SJSA1 (cell line): ENCODE data around the gene UBE2D2. TPM values are rescaled to one million over a fixed set of nuclear protein-coding genes. Genes with fewer than 3 reads are reported as not detected.
"Not testable (repeated sequence)": the region's sequence is repeated elsewhere in the genome, so short reads cannot be mapped to it uniquely, and the experiment has no call there.

Experiments
- DNase-seq, 2 experiments: peaks; one replicate each; pipeline ENCODE4 v3.0.0-alpha.2; 2015 to 2020; ENCODE audit warnings: low spot score in 2 of 2, low read depth in 1 of 2
- H3K27ac ChIP-seq: fragments of 250-450 bp; sonication (Bioruptor Pico); 2 replicates; pipeline ENCODE4 v1.5.1; 2020; ENCODE audit warnings: mild to moderate bottlenecking, moderate library complexity
- H3K27me3 ChIP-seq: fragments of 250-450 bp; sonication (Bioruptor Pico); replicated peaks from 2 replicates; pipeline ENCODE4 v1.5.1; 2020; ENCODE audit warnings: mild to moderate bottlenecking, moderate library complexity
- H3K36me3 ChIP-seq: fragments of 250-450 bp; sonication (Bioruptor Pico); 2 replicates; pipeline ENCODE4 v1.5.1; 2020; ENCODE audit warnings: mild to moderate bottlenecking
- H3K4me1 ChIP-seq: fragments of 250-450 bp; sonication (Bioruptor Pico); replicated peaks from 2 replicates; pipeline ENCODE4 v1.6.1; 2021; ENCODE audit warnings: mild to moderate bottlenecking
- H3K4me3 ChIP-seq: fragments of 250-450 bp; sonication (Bioruptor Pico); 2 replicates; pipeline ENCODE4 v1.5.1; 2020; ENCODE audit warnings: mild to moderate bottlenecking
- H3K9me3 ChIP-seq: fragments of 250-450 bp; sonication (Bioruptor Pico); replicated peaks from 2 replicates; pipeline ENCODE4 v1.5.1; 2020; ENCODE audit warnings: mild to moderate bottlenecking
- total RNA-seq: library from RNA; depleted of rRNA; stranded (reverse); fragments of >200 nt; shearing (Covaris generic); gene quantifications from 2 replicates; pipeline ENCODE4 v1.2.3, GENCODE V29; 2014

UBE2D2 gene
- total RNA-seq, 1 experiment from 2014 or later = 159 TPM

GRCh38 chr5:139584137-139584536, 23.0 kb downstream of the UBE2D2 start:
- no peaks in the 10 kb centered on the region for H3K27me3 ChIP-seq
- H3K9me3 ChIP-seq = no peaks in the 10 kb centered on the region
- H3K4me1 ChIP-seq = no peaks in the 10 kb centered on the region
- peaks cover 49% of the 10 kb centered on the region for H3K36me3 ChIP-seq
- no peak overlapping the region for H3K27ac ChIP-seq
- DNase-seq = no peak
- H3K4me3 ChIP-seq = no peak overlapping the region

GRCh38 chr5:139588116-139588515, 27.0 kb downstream of the UBE2D2 start:
- not testable (repeated sequence) for H3K9me3 ChIP-seq, H3K27ac ChIP-seq, H3K27me3 ChIP-seq, H3K4me3 ChIP-seq, DNase-seq
- Histone ChIP-seq H3K4me1 (peaks cover 13% of the 10 kb centered on the region), H3K36me3 (peaks cover 43% of the 10 kb centered on the region)

- Histone ChIP-seq H3K27ac (no peak overlapping the region), H3K4me3 (no peak overlapping the region), H3K9me3 (no peaks in the 10 kb centered on the region), H3K4me1 (peaks cover 19% of the 10 kb centered on the region), H3K27me3 (no peaks in the 10 kb centered on the region), H3K36me3 (peaks cover 34% of the 10 kb centered on the region)
- DNase-seq = peak in 1 of 2 experiments; percentile 27
These were observed 27.8 kb downstream of the UBE2D2 start for GRCh38 chr5:139588962-139589361.

- no peaks in the 10 kb centered on the region for H3K9me3 ChIP-seq
- DNase-seq = no peak
- H3K36me3 ChIP-seq = peaks cover 26% of the 10 kb centered on the region
- H3K4me1 ChIP-seq = peaks cover 22% of the 10 kb centered on the region
- H3K27ac ChIP-seq = no peak overlapping the region
- no peaks in the 10 kb centered on the region for H3K27me3 ChIP-seq
- no peak overlapping the region for H3K4me3 ChIP-seq
These were observed 31.1 kb downstream of the UBE2D2 start for GRCh38 chr5:139592289-139592688.

GRCh38 chr5:139593076-139593475, 31.9 kb downstream of the UBE2D2 start:
- peaks cover 31% of the 10 kb centered on the region for H3K36me3 ChIP-seq
- not testable (repeated sequence) for H3K9me3 ChIP-seq, H3K4me3 ChIP-seq, H3K27me3 ChIP-seq, DNase-seq, H3K27ac ChIP-seq
- peaks cover 22% of the 10 kb centered on the region for H3K4me1 ChIP-seq

- DNase-seq = peak; percentile 46 to 63
- Histone ChIP-seq H3K27me3 (no peaks in the 10 kb centered on the region), H3K4me3 (no peak overlapping the region), H3K36me3 (peaks cover 32% of the 10 kb centered on the region), H3K9me3 (no peaks in the 10 kb centered on the region), H3K4me1 (peaks cover 22% of the 10 kb centered on the region), H3K27ac (peak overlapping the region; percentile 38)
These were observed 32.7 kb downstream of the UBE2D2 start for GRCh38 chr5:139593716-139594319.

GRCh38 chr5:139597134-139597533, 36.0 kb downstream of the UBE2D2 start:
- Histone ChIP-seq H3K27me3 (no peaks in the 10 kb centered on the region), H3K4me1 (peaks cover 21% of the 10 kb centered on the region), H3K27ac (no peak overlapping the region), H3K4me3 (no peak overlapping the region), H3K9me3 (no peaks in the 10 kb centered on the region), H3K36me3 (peaks cover 36% of the 10 kb centered on the region)
- no peak for DNase-seq

- not testable (repeated sequence) for H3K9me3 ChIP-seq, H3K27me3 ChIP-seq, H3K27ac ChIP-seq, H3K4me3 ChIP-seq, DNase-seq
- Histone ChIP-seq H3K36me3 (peaks cover 49% of the 10 kb centered on the region), H3K4me1 (peaks cover 20% of the 10 kb centered on the region)
These were observed 37.4 kb downstream of the UBE2D2 start for GRCh38 chr5:139598601-139598965.

GRCh38 chr5:139600336-139600949, 39.3 kb downstream of the UBE2D2 start:
- Histone ChIP-seq H3K36me3 (peaks cover 53% of the 10 kb centered on the region), H3K9me3 (no peaks in the 10 kb centered on the region), H3K4me3 (no peak overlapping the region), H3K27me3 (no peaks in the 10 kb centered on the region), H3K4me1 (peaks cover 12% of the 10 kb centered on the region), H3K27ac (no peak overlapping the region)
- DNase-seq = peak in 1 of 2 experiments; percentile 20

GRCh38 chr5:139601429-139601828, 40.3 kb downstream of the UBE2D2 start:
- peaks cover 12% of the 10 kb centered on the region for H3K4me1 ChIP-seq
- peaks cover 60% of the 10 kb centered on the region for H3K36me3 ChIP-seq
- DNase-seq = no peak
- no peak overlapping the region for H3K27ac ChIP-seq
- no peaks in the 10 kb centered on the region for H3K27me3 ChIP-seq
- H3K4me3 ChIP-seq = no peak overlapping the region
- no peaks in the 10 kb centered on the region for H3K9me3 ChIP-seq

- peaks cover 12% of the 10 kb centered on the region for H3K4me1 ChIP-seq
- H3K4me3 ChIP-seq, H3K27me3 ChIP-seq, H3K9me3 ChIP-seq, H3K27ac ChIP-seq, DNase-seq: not testable (repeated sequence)
- H3K36me3 ChIP-seq = peaks cover 65% of the 10 kb centered on the region
These were observed 40.8 kb downstream of the UBE2D2 start for GRCh38 chr5:139601948-139602347.

GRCh38 chr5:139605887-139606286, 44.7 kb downstream of the UBE2D2 start:
- no peak for DNase-seq
- H3K4me1 ChIP-seq = peaks cover 1% of the 10 kb centered on the region; the same call in 1 of the 2 replicates
- H3K9me3 ChIP-seq = no peaks in the 10 kb centered on the region
- no peak overlapping the region for H3K27ac ChIP-seq
- H3K36me3 ChIP-seq = peaks cover 48% of the 10 kb centered on the region
- H3K27me3 ChIP-seq = no peaks in the 10 kb centered on the region
- no peak overlapping the region for H3K4me3 ChIP-seq

- H3K36me3 ChIP-seq = peaks cover 50% of the 10 kb centered on the region
- no peaks in the 10 kb centered on the region for H3K9me3 ChIP-seq
- DNase-seq = no peak
- H3K27me3 ChIP-seq = no peaks in the 10 kb centered on the region
- H3K4me1 ChIP-seq = no peaks in the 10 kb centered on the region
- H3K27ac ChIP-seq = no peak overlapping the region
- no peak overlapping the region for H3K4me3 ChIP-seq
These were observed 50.8 kb downstream of the UBE2D2 start for GRCh38 chr5:139611703-139612584.

GRCh38 chr5:139619861-139620260, 58.7 kb downstream of the UBE2D2 start:
- H3K4me3 ChIP-seq = no peak overlapping the region
- peak in 1 of 2 experiments; percentile 40 for DNase-seq
- no peaks in the 10 kb centered on the region; the same call in 1 of the 2 replicates for H3K27me3 ChIP-seq
- no peaks in the 10 kb centered on the region for H3K4me1 ChIP-seq
- H3K27ac ChIP-seq = no peak overlapping the region
- H3K9me3 ChIP-seq = no peaks in the 10 kb centered on the region
- peaks cover 82% of the 10 kb centered on the region for H3K36me3 ChIP-seq
